Measurements from ENCODE around the gene ANTXRL.
"Not testable (repeated sequence)": the region's sequence is repeated elsewhere in the genome, so short reads cannot be mapped to it uniquely, and the experiment has no call there.

DNA sequence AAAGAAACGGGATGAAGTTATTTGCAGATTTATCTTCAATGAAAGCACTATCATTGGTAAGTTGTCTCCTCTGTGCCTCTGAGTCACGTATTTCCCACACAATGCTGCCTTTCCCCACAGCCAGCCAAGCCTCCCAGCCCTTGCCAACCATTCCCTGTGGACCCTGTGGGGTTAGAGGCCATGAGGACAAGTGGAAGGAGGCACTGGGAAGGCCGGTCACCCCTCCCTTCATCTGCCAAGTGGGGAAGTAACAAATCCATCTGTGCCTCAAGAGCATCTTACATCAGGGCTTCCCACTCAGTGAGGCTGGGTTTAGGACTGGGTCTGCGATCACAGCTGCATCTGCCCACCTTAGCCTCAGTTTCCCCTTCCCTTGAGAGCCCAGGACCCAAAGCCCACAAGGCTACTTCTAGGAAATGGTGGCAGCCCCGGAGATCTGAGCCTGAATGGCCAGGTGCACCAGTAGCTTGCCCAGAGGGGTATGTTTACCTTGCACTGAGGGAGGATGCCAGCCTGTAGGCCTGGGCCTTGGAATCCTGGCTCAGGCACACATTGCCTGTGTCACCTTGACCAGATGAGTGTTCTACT is 16.1 kb downstream of the ANTXRL start:
- not testable (repeated sequence) for TF ChIP-seq RAD21 (conservative IDR thresholded peaks at IDR 0.05); POLR2AphosphoS5 (IDR thresholded peaks at IDR 0.05); MXI1 (conservative IDR thresholded peaks at IDR 0.05; ENCODE audit: poor library complexity, severe bottlenecking); SMC3 (conservative IDR thresholded peaks at IDR 0.05; ENCODE audit: poor library complexity)
- TF ChIP-seq, protein P1, sequence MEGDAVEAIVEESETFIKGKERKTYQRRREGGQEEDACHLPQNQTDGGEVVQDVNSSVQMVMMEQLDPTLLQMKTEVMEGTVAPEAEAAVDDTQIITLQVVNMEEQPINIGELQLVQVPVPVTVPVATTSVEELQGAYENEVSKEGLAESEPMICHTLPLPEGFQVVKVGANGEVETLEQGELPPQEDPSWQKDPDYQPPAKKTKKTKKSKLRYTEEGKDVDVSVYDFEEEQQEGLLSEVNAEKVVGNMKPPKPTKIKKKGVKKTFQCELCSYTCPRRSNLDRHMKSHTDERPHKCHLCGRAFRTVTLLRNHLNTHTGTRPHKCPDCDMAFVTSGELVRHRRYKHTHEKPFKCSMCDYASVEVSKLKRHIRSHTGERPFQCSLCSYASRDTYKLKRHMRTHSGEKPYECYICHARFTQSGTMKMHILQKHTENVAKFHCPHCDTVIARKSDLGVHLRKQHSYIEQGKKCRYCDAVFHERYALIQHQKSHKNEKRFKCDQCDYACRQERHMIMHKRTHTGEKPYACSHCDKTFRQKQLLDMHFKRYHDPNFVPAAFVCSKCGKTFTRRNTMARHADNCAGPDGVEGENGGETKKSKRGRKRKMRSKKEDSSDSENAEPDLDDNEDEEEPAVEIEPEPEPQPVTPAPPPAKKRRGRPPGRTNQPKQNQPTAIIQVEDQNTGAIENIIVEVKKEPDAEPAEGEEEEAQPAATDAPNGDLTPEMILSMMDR (IDR thresholded peaks at IDR 0.05; ENCODE audit: poor library complexity, severe bottlenecking), result not testable (repeated sequence)

Data from neural cell (in vitro differentiated cells).